ENCODE data around the gene IQSEC1.

The IQSEC1 gene

GRCh38 chr3:12924437-12924836 is 148.8 kb downstream of the IQSEC1 start:
- no peak for DNase-seq

- DNase-seq: no peak
Observed at GRCh38 chr3:12922881-12923431, 150.3 kb downstream of the IQSEC1 start.

- DNase-seq: no peak
Observed at GRCh38 chr3:12922306-12922705, 150.9 kb downstream of the IQSEC1 start.

- no peak for DNase-seq
Observed at GRCh38 chr3:12921736-12922135, 151.5 kb downstream of the IQSEC1 start.

GRCh38 chr3:12920967-12921366 is 152.3 kb downstream of the IQSEC1 start:
- no peak for DNase-seq

- DNase-seq: no peak
Observed at GRCh38 chr3:12919205-12919604, 154.0 kb downstream of the IQSEC1 start.

GRCh38 chr3:12918231-12918630 is 155.0 kb downstream of the IQSEC1 start:
- no peak for DNase-seq

GRCh38 chr3:12916159-12916558 is 157.1 kb downstream of the IQSEC1 start:
- DNase-seq: no peak

GRCh38 chr3:12914088-12914487 is 159.1 kb downstream of the IQSEC1 start:
- DNase-seq: no peak

- DNase-seq: no peak
Observed at GRCh38 chr3:12911881-12912415, 161.3 kb downstream of the IQSEC1 start.

GRCh38 chr3:12910356-12911099 is 162.7 kb downstream of the IQSEC1 start:
- no peak for DNase-seq

GRCh38 chr3:12909710-12910109 is 163.5 kb downstream of the IQSEC1 start:
- DNase-seq: no peak

- no peak for DNase-seq
Observed at GRCh38 chr3:12908859-12909258, 164.4 kb downstream of the IQSEC1 start.

- no peak for DNase-seq
Observed at GRCh38 chr3:12908136-12908730, 165.0 kb downstream of the IQSEC1 start.

GRCh38 chr3:12907729-12908128 is 165.5 kb downstream of the IQSEC1 start:
- DNase-seq: no peak

GRCh38 chr3:12907296-12907695 is 165.9 kb downstream of the IQSEC1 start:
- no peak for DNase-seq

GRCh38 chr3:12906916-12907290 is 166.3 kb downstream of the IQSEC1 start:
- no peak for DNase-seq

- DNase-seq: no peak
Observed at GRCh38 chr3:12906141-12906915, 166.9 kb downstream of the IQSEC1 start.

GRCh38 chr3:12905316-12906071 is 167.7 kb downstream of the IQSEC1 start:
- DNase-seq: no peak

- no peak for DNase-seq
Observed at GRCh38 chr3:12904951-12905315, 168.3 kb downstream of the IQSEC1 start.

GRCh38 chr3:12903881-12904280 is 169.3 kb downstream of the IQSEC1 start:
- no peak for DNase-seq

- DNase-seq: no peak
Observed at GRCh38 chr3:12903000-12903800, 170.0 kb downstream of the IQSEC1 start.

Measured in NCI-H524 treated with DMSO at 0.1 percent for 48 hours (cell line).